CD4-positive, CD25-positive, alpha-beta regulatory T cell (primary cell): ENCODE results near the gene MUSK. TPM values are rescaled to one million over a fixed set of nuclear protein-coding genes. Genes with fewer than 3 reads are reported as not detected.

ENCODE experiments used
- ATAC-seq, 2 donors: fragments of 150-1000 bp; cut with Tn5 transposase; one replicate each; pipeline ENCODE4 v1.10.0; 2021; ENCODE audit warnings: low read depth in 2 of 2, moderate number of reproducible peaks in 2 of 2, moderate library complexity in 1 of 2
- DNase-seq, 3 donors: peaks; one replicate each; pipeline versions ENCODE4 v3.0.0 to v3.0.0-alpha.2; 2012 to 2022; ENCODE audit warnings: mixed read lengths in 1 of 3
- H3K27ac ChIP-seq: one replicate; pipeline ENCODE4 v1.7.0; 2013; ENCODE audit warnings: mild to moderate bottlenecking, low read length; ENCODE audit not compliant: insufficient read depth, poor library complexity, severe bottlenecking
- H3K27me3 ChIP-seq: one replicate; pipeline ENCODE4 v1.7.0; 2013; ENCODE audit warnings: low read length; ENCODE audit not compliant: control insufficient read depth, insufficient read depth
- H3K36me3 ChIP-seq: one replicate; pipeline ENCODE4 v1.7.0; 2013; ENCODE audit warnings: mild to moderate bottlenecking, low read length, moderate library complexity; ENCODE audit not compliant: control insufficient read depth, insufficient read depth
- H3K4me1 ChIP-seq: 2 replicates; pipeline ENCODE4 v1.7.0; 2013; ENCODE audit warnings: mild to moderate bottlenecking, low read length; ENCODE audit not compliant: insufficient read depth, control insufficient read depth, poor library complexity, severe bottlenecking
- H3K4me3 ChIP-seq: one replicate; pipeline ENCODE4 v1.7.0; 2013; ENCODE audit warnings: low read depth, mild to moderate bottlenecking, low read length, moderate library complexity
- H3K9me3 ChIP-seq, 2 experiments: 1 replicate in 1 of 2; 2 replicates in 1 of 2; pipeline ENCODE4 v1.7.0; 2013; ENCODE audit warnings: low read length in 2 of 2, mild to moderate bottlenecking in 1 of 2, moderate library complexity in 1 of 2; ENCODE audit not compliant: control insufficient read depth in 2 of 2
- H3K27ac Mint-ChIP-seq, 3 donors: one replicate each; pipeline ENCODE4 v1.8.0; 2020 to 2022; ENCODE audit warnings: mild to moderate bottlenecking in 3 of 3, mixed read lengths in 3 of 3, moderate library complexity in 2 of 3
- H3K27me3 Mint-ChIP-seq: one replicate; pipeline ENCODE4 v1.8.0; 2022; ENCODE audit warnings: mild to moderate bottlenecking, mixed read lengths
- H3K36me3 Mint-ChIP-seq: one replicate; pipeline ENCODE4 v1.8.0; 2020; ENCODE audit warnings: mixed read lengths
- H3K4me1 Mint-ChIP-seq, 4 donors: one replicate each; pipeline ENCODE4 v1.8.0; 2020 to 2022; ENCODE audit warnings: mixed read lengths in 4 of 4, mild to moderate bottlenecking in 1 of 4
- H3K4me3 Mint-ChIP-seq, 4 donors: one replicate each; pipeline ENCODE4 v1.8.0; 2020 to 2022; ENCODE audit warnings: mild to moderate bottlenecking in 4 of 4, mixed read lengths in 4 of 4, moderate library complexity in 3 of 4
- H3K9me3 Mint-ChIP-seq, 7 donors: one replicate each; pipeline ENCODE4 v1.8.0; 2020 to 2022; ENCODE audit warnings: mixed read lengths in 7 of 7, mild to moderate bottlenecking in 3 of 7, moderate library complexity in 2 of 7
- polyA plus RNA-seq, 4 donors: library from polyadenylated mRNA; unstranded; fragments of 300-500 nt; fragmentation: Illumina TruSeq; gene quantifications; one replicate each; pipeline ENCODE4 v1.2.3, GENCODE V29; 2021
- total RNA-seq: library from RNA; stranded (reverse); gene quantifications from one replicate; pipeline ENCODE4 v1.2.3, GENCODE V29; 2022

Gene MUSK
- total and polyA plus RNA-seq, 5 donors from 2014 or later, result not detected

GRCh38 chr9:110731437-110732028, 62.9 kb downstream of the MUSK start:
- Histone ChIP-seq H3K4me1 (no peaks in the 10 kb centered on the region), H3K4me3 (no peak overlapping the region), H3K36me3 (no peaks in the 10 kb centered on the region), H3K9me3 (no peaks in the 10 kb centered on the region), H3K27me3 (no peaks in the 10 kb centered on the region), H3K27ac (no peak overlapping the region)
- H3K27ac Mint-ChIP-seq, result no peak overlapping the region
- no peaks in the 10 kb centered on the region for H3K4me1 Mint-ChIP-seq
- H3K4me3 Mint-ChIP-seq, result no peak overlapping the region
- H3K27me3 Mint-ChIP-seq, result no peaks in the 10 kb centered on the region
- ATAC-seq (no peak), DNase-seq (no peak)
- no peaks in the 10 kb centered on the region for H3K36me3 Mint-ChIP-seq
- H3K9me3 Mint-ChIP-seq, result peaks cover 0 to 11% (median 3%) of the 10 kb centered on the region in 7 donors

GRCh38 chr9:110738982-110739381, 70.4 kb downstream of the MUSK start:
- Histone ChIP-seq H3K9me3 (no peaks in the 10 kb centered on the region), H3K4me3 (no peak overlapping the region), H3K36me3 (no peaks in the 10 kb centered on the region), H3K4me1 (no peaks in the 10 kb centered on the region), H3K27ac (no peak overlapping the region), H3K27me3 (no peaks in the 10 kb centered on the region)
- peaks cover 0 to 10% (median 3%) of the 10 kb centered on the region in 7 donors for H3K9me3 Mint-ChIP-seq
- H3K4me1 Mint-ChIP-seq, result no peaks in the 10 kb centered on the region
- DNase-seq, result no peak
- no peaks in the 10 kb centered on the region for H3K27me3 Mint-ChIP-seq
- H3K36me3 Mint-ChIP-seq, result no peaks in the 10 kb centered on the region
- no peak overlapping the region for H3K4me3 Mint-ChIP-seq
- H3K27ac Mint-ChIP-seq, result no peak overlapping the region
- no peak for ATAC-seq

GRCh38 chr9:110742741-110743371, 74.3 kb downstream of the MUSK start:
- Histone ChIP-seq H3K27ac (no peak overlapping the region), H3K4me1 (no peaks in the 10 kb centered on the region), H3K4me3 (no peak overlapping the region), H3K9me3 (no peaks in the 10 kb centered on the region), H3K36me3 (no peaks in the 10 kb centered on the region), H3K27me3 (no peaks in the 10 kb centered on the region)
- no peaks in the 10 kb centered on the region for H3K4me1 Mint-ChIP-seq
- H3K9me3 Mint-ChIP-seq, result peaks cover 0 to 5% (median 0%) of the 10 kb centered on the region in 7 donors
- no peak overlapping the region for H3K4me3 Mint-ChIP-seq
- no peaks in the 10 kb centered on the region for H3K27me3 Mint-ChIP-seq
- no peak for ATAC-seq
- no peak for DNase-seq
- no peak overlapping the region for H3K27ac Mint-ChIP-seq
- no peaks in the 10 kb centered on the region for H3K36me3 Mint-ChIP-seq

- DNase-seq (no peak), ATAC-seq (no peak)
- H3K9me3 Mint-ChIP-seq, result peaks cover 0 to 2% (median 0%) of the 10 kb centered on the region in 7 donors
- no peaks in the 10 kb centered on the region for H3K27me3 Mint-ChIP-seq
- H3K4me1 Mint-ChIP-seq, result no peaks in the 10 kb centered on the region
- no peaks in the 10 kb centered on the region for H3K9me3 ChIP-seq
- H3K27ac ChIP-seq, result no peak overlapping the region
- H3K4me1 ChIP-seq, result no peaks in the 10 kb centered on the region
- H3K27me3 ChIP-seq, result no peaks in the 10 kb centered on the region
- H3K4me3 ChIP-seq, result no peak overlapping the region
- H3K27ac Mint-ChIP-seq, result no peak overlapping the region
- no peak overlapping the region for H3K4me3 Mint-ChIP-seq
- H3K36me3 Mint-ChIP-seq, result no peaks in the 10 kb centered on the region
- no peaks in the 10 kb centered on the region for H3K36me3 ChIP-seq
Measured at GRCh38 chr9:110744715-110745384, 76.3 kb downstream of the MUSK start.

GRCh38 chr9:110745676-110746075, 77.1 kb downstream of the MUSK start:
- H3K9me3 ChIP-seq, result no peaks in the 10 kb centered on the region
- H3K27ac ChIP-seq, result no peak overlapping the region
- no peak for ATAC-seq
- no peaks in the 10 kb centered on the region for H3K36me3 ChIP-seq
- no peaks in the 10 kb centered on the region for H3K4me1 ChIP-seq
- no peaks in the 10 kb centered on the region for H3K27me3 Mint-ChIP-seq
- no peak overlapping the region for H3K4me3 ChIP-seq
- H3K4me3 Mint-ChIP-seq, result no peak overlapping the region
- no peaks in the 10 kb centered on the region for H3K36me3 Mint-ChIP-seq
- no peaks in the 10 kb centered on the region for H3K4me1 Mint-ChIP-seq
- H3K27ac Mint-ChIP-seq, result no peak overlapping the region
- H3K9me3 Mint-ChIP-seq, result peaks cover 0 to 2% (median 0%) of the 10 kb centered on the region in 7 donors
- H3K27me3 ChIP-seq, result no peaks in the 10 kb centered on the region
- no peak for DNase-seq

- Mint-ChIP-seq H3K9me3 (peaks cover 0 to 3% (median 0%) of the 10 kb centered on the region in 7 donors), H3K27ac (no peak overlapping the region), H3K4me3 (no peak overlapping the region), H3K27me3 (no peaks in the 10 kb centered on the region), H3K36me3 (no peaks in the 10 kb centered on the region), H3K4me1 (no peaks in the 10 kb centered on the region)
- H3K4me3 ChIP-seq, result no peak overlapping the region
- H3K27me3 ChIP-seq, result no peaks in the 10 kb centered on the region
- H3K9me3 ChIP-seq, result no peaks in the 10 kb centered on the region
- H3K36me3 ChIP-seq, result no peaks in the 10 kb centered on the region
- H3K4me1 ChIP-seq, result no peaks in the 10 kb centered on the region
- DNase-seq (no peak), ATAC-seq (no peak)
- no peak overlapping the region for H3K27ac ChIP-seq
Measured at GRCh38 chr9:110746211-110746930, 77.8 kb downstream of the MUSK start.

- Mint-ChIP-seq H3K4me3 (no peak overlapping the region), H3K27ac (no peak overlapping the region), H3K9me3 (peaks cover 0 to 5% (median 0%) of the 10 kb centered on the region in 7 donors), H3K36me3 (no peaks in the 10 kb centered on the region), H3K4me1 (no peaks in the 10 kb centered on the region), H3K27me3 (no peaks in the 10 kb centered on the region)
- Histone ChIP-seq H3K9me3 (no peaks in the 10 kb centered on the region), H3K27me3 (no peaks in the 10 kb centered on the region), H3K27ac (no peak overlapping the region), H3K4me1 (no peaks in the 10 kb centered on the region), H3K36me3 (no peaks in the 10 kb centered on the region), H3K4me3 (no peak overlapping the region)
- DNase-seq (no peak), ATAC-seq (no peak)
Measured at GRCh38 chr9:110748251-110748893, 79.8 kb downstream of the MUSK start.
